Liver (tissue), 9 donors: ENCODE measurements around the gene KRT16. TPM values are rescaled to one million over a fixed set of nuclear protein-coding genes. Genes with fewer than 3 reads are reported as not detected.

ENCODE experiments used
- DNase-seq: peaks from one replicate; pipeline ENCODE4 v3.0.0-alpha.2; 2017; ENCODE audit warnings: low spot score
- H3K27ac ChIP-seq, 2 donors: one replicate each; pipeline ENCODE4 v1.7.0; 2013; ENCODE audit warnings: inconsistent platforms in 2 of 2, low read length in 2 of 2, control low read depth in 1 of 2, low read depth in 1 of 2, mild to moderate bottlenecking in 1 of 2
- H3K27me3 ChIP-seq, 4 donors: one replicate each; pipeline versions ENCODE4 v1.6.1 to v1.7.0; 2013; ENCODE audit warnings: low read length in 3 of 4, inconsistent platforms in 1 of 4, mild to moderate bottlenecking in 1 of 4, moderate library complexity in 1 of 4; ENCODE audit not compliant: control insufficient read depth in 4 of 4, insufficient read depth in 4 of 4
- H3K36me3 ChIP-seq, 4 donors: one replicate each; pipeline versions ENCODE4 v1.6.1 to v1.7.0; 2013; ENCODE audit warnings: low read length in 3 of 4, mild to moderate bottlenecking in 3 of 4, low read depth in 1 of 4, moderate library complexity in 1 of 4; ENCODE audit not compliant: control insufficient read depth in 4 of 4, insufficient read depth in 3 of 4
- H3K4me1 ChIP-seq, 4 donors: one replicate each; pipeline versions ENCODE4 v1.6.1 to v1.7.0; 2013; ENCODE audit warnings: low read length in 3 of 4, mild to moderate bottlenecking in 3 of 4, moderate library complexity in 1 of 4; ENCODE audit not compliant: control insufficient read depth in 4 of 4, insufficient read depth in 4 of 4
- H3K4me3 ChIP-seq, 3 donors: one replicate each; pipeline versions ENCODE4 v1.6.1 to v1.7.0; 2013; ENCODE audit warnings: low read length in 3 of 3, control low read depth in 1 of 3, low read depth in 1 of 3, mild to moderate bottlenecking in 1 of 3
- H3K9ac ChIP-seq, 2 donors: one replicate each; pipeline ENCODE4 v1.7.0; 2013; ENCODE audit warnings: low read length in 2 of 2, mild to moderate bottlenecking in 2 of 2, moderate library complexity in 2 of 2, control low read depth in 1 of 2, low read depth in 1 of 2
- H3K9me3 ChIP-seq, 4 donors: one replicate each; pipeline versions ENCODE4 v1.6.1 to v1.7.0; 2013; ENCODE audit warnings: low read length in 3 of 4; ENCODE audit not compliant: control insufficient read depth in 4 of 4
- EGR1 ChIP-seq, 2 donors: IDR thresholded peaks; 2 replicates each; pipeline ENCODE4 v1.6.1; 2016 to 2018; ENCODE audit warnings: antibody characterized with exemption in 2 of 2, low read depth in 2 of 2
- FOXA1 ChIP-seq: IDR thresholded peaks from 2 replicates; pipeline ENCODE4 v1.6.1; 2016; ENCODE audit warnings: antibody characterized with exemption
- FOXA2 ChIP-seq: IDR thresholded peaks from 2 replicates; pipeline ENCODE4 v1.6.1; 2016; ENCODE audit warnings: antibody characterized with exemption
- HNF4A ChIP-seq, 2 donors: conservative IDR thresholded peaks; 2 replicates each; pipeline ENCODE4 v1.6.1; 2016; ENCODE audit warnings: antibody characterized with exemption in 2 of 2, mild to moderate bottlenecking in 2 of 2
- HNF4G ChIP-seq: IDR thresholded peaks from 2 replicates; pipeline ENCODE4 v1.6.1; 2016; ENCODE audit warnings: antibody characterized with exemption
- JUND ChIP-seq, 2 donors: IDR thresholded peaks; 2 replicates each; pipeline ENCODE4 v1.6.1; 2016; ENCODE audit warnings: antibody characterized with exemption in 2 of 2
- NR2F2 ChIP-seq: IDR thresholded peaks from 2 replicates; pipeline ENCODE4 v1.6.1; 2016; ENCODE audit warnings: antibody characterized with exemption
- RXRA ChIP-seq, 2 donors: IDR thresholded peaks; 2 replicates each; pipeline ENCODE4 v1.6.1; 2017 to 2018; ENCODE audit warnings: antibody characterized with exemption in 2 of 2, mild to moderate bottlenecking in 1 of 2
- SP1 ChIP-seq: IDR thresholded peaks from 2 replicates; pipeline ENCODE4 v1.6.1; 2018; ENCODE audit warnings: antibody characterized with exemption, mild to moderate bottlenecking
- YY1 ChIP-seq: IDR thresholded peaks from 2 replicates; pipeline ENCODE4 v1.6.1; 2016; ENCODE audit warnings: antibody characterized with exemption, mild to moderate bottlenecking
- WGBS: extraction: QIAGEN DNeasy Blood & Tissue Kit; methylation state at CpG from one replicate; pipeline ENCODE4 v1.1.7; 2013; 5-methylcytosine and 5-hydroxymethylcytosine counted together
- polyA plus RNA-seq, 2 donors: library from polyadenylated mRNA; stranded (reverse) in 1 of 2; unstranded in 1 of 2; fragments of 200-250 nt in 1 of 2; fragments of >200 nt in 1 of 2; fragmentation: Nextera tagmentation in 1 of 2; extraction: Ambion mirVana in 1 of 2; gene quantifications; one replicate each; pipeline versions ENCODE4 v1.2.1 to v1.2.3, GENCODE V29; 2013 to 2015
- total RNA-seq, 2 donors: library from RNA; depleted of rRNA; stranded (reverse); fragments of >200 nt; gene quantifications; one replicate each; pipeline ENCODE4 v1.2.3, GENCODE V29; 2014
- TF ChIP-seq, protein P1 (sequence below): IDR thresholded peaks from 2 replicates; pipeline ENCODE4 v1.6.1; 2016; ENCODE audit warnings: antibody characterized with exemption
- TF ChIP-seq, protein P2 (sequence below): IDR thresholded peaks from 2 replicates; pipeline ENCODE4 v1.6.1; 2016; ENCODE audit warnings: antibody characterized with exemption, mild to moderate bottlenecking
- TF ChIP-seq, protein P3 (sequence below): IDR thresholded peaks from 2 replicates; pipeline ENCODE4 v1.6.1; 2016; ENCODE audit warnings: antibody characterized with exemption
- TF ChIP-seq, protein P4 (sequence below): IDR thresholded peaks from 2 replicates; pipeline ENCODE4 v1.6.1; 2016; ENCODE audit warnings: antibody characterized with exemption
- donor health status: healthy.
- donor health status: healthy.
- donor health status: healthy.
- donor health status: healthy.
- donor health status: healthy.

The KRT16 gene
- total and polyA plus RNA-seq, 4 donors = not detected

DNA sequence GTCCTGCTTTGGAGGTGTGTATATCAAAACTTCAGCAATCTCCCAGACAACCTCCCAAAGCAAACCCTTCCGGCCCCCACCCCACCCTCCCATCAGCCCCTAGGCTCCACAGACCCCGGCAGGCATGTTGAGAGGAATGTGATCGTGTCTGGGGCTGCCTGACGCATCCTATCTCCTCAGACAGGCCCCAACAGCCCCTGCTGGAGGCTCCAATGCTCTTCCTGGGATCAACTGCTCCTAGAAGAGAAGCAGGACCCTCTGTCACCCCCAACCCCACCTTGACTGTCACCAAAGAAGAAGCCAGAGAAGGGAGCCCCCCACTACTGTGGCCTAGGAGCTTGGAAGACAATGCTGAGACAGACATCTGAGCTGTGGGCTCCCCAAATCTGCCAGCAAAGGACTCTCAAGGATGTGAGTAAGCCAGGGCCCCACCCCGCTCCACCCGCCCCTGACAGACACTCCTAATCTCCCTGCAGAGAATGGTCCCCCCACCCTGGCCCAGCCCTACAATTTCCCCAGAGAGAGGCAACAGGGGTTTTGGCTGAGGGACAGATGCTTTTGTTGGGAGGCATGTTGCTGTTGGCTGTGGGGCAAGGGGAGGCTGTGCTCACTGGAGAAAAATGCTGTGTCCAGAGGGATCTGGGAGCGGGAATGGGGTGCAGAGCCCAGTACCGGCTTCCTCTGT, 24.3 kb downstream of the KRT16 start (continued):
- TF ChIP-seq, protein P1, sequence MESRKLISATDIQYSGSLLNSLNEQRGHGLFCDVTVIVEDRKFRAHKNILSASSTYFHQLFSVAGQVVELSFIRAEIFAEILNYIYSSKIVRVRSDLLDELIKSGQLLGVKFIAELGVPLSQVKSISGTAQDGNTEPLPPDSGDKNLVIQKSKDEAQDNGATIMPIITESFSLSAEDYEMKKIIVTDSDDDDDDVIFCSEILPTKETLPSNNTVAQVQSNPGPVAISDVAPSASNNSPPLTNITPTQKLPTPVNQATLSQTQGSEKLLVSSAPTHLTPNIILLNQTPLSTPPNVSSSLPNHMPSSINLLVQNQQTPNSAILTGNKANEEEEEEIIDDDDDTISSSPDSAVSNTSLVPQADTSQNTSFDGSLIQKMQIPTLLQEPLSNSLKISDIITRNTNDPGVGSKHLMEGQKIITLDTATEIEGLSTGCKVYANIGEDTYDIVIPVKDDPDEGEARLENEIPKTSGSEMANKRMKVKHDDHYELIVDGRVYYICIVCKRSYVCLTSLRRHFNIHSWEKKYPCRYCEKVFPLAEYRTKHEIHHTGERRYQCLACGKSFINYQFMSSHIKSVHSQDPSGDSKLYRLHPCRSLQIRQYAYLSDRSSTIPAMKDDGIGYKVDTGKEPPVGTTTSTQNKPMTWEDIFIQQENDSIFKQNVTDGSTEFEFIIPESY = no peak
- no peak for TF ChIP-seq FOXA1

DNA sequence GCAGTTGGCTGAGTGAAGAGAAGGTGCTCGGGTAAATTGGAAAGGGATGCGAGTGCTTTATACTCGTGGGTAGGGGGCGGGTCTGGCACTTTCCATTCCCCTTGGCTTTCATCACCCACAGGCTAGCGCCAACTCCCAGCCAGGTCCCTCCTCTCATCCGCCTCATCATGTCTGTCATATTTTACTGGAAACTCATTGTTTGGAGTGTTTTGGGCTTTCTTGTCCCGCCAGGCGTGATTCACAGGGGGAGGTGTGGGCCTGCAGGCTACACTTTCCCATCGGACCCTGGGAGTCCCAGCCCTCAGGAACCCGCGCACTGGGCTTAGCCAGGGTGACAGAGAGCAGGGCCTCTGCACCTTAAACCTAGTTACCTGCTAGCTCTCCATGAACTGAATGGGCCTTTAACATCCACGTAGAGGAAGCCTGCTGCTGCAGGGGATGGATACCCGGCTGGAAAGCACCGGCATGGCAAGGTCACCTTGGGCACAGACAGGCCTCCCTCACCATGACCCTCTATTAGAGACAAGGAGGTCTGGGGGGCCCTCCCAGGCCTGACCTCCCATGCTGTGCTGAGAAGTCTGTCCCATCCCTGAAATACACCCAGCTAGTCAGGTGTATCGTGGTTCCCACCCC, 25.6 kb downstream of the KRT16 start, which contains the start of gene KRT14:
KRT14 (minus strand) TSS at position 33 of the 633 bp plus-strand sequence. CDS start 61 bp downstream, outside the sequence.
- Histone ChIP-seq H3K9me3 (no peaks in the 10 kb centered on the region), H3K36me3 (no peaks in the 10 kb centered on the region), H3K9ac (no peak within 1 kb of the TSS), H3K4me1 (no peaks in the 10 kb centered on the region), H3K27ac (no peak within 1 kb of the TSS), H3K27me3 (no peaks in the 10 kb centered on the region), H3K4me3 (no peak within 1 kb of the TSS)
- WGBS = 78% methylated on average over 15 of the region's 15 CpGs
- TF ChIP-seq RXRA (IDR thresholded peaks at IDR 0.05) (no peak), JUND (IDR thresholded peaks at IDR 0.05) (no peak)
- TF ChIP-seq, protein P1 = no peak
- DNase-seq = no peak

DNA sequence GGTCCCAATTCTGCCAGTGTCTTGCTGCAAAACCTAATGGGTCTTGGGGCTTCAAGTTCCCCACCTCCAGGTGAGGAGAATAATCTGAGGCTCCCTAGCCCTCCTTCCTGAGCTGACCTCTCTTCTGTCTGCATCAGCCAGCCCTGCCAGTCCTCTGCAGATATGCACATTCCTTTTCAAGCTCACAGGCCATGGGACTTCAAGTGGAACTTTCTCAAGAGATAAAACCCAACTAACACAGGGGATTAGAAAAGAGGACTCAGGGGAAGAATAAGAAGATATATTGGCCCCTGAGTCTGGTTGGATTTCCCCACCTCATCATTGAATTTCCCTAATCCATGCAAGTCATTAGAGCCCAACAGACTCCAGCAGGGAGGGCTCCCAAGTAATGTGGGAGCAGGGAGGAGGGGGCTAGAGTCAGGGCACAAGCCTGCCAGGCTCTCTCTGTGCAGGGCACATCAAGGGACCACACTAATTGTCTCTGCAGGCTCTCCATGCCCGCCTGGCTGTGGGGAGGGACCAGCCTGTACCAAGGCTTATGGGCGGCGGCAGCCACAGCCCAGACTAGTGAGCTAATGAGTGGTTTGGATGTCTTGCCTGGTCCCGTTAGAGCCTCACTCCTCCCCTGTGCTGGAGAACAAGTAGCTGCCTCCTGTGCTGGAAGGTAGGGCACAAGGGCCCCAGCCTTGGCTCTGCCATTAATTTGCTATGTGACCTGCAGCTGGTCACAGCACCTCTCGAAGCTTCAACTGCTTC, 27.1 kb downstream of the KRT16 start:
- H3K27me3 ChIP-seq = no peaks in the 10 kb centered on the region
- no peak for DNase-seq
- WGBS = 78% methylated on average over 5 of the region's 5 CpGs

More for the DNA sequence above, 27.1 kb downstream of the KRT16 start:
- no peak overlapping the region for H3K27ac ChIP-seq
- no peak overlapping the region for H3K4me3 ChIP-seq
- no peaks in the 10 kb centered on the region for H3K4me1 ChIP-seq
- H3K9ac ChIP-seq = no peak overlapping the region
- TF ChIP-seq FOXA2 = no peak
- no peak for TF ChIP-seq HNF4G
- TF ChIP-seq, protein P2, sequence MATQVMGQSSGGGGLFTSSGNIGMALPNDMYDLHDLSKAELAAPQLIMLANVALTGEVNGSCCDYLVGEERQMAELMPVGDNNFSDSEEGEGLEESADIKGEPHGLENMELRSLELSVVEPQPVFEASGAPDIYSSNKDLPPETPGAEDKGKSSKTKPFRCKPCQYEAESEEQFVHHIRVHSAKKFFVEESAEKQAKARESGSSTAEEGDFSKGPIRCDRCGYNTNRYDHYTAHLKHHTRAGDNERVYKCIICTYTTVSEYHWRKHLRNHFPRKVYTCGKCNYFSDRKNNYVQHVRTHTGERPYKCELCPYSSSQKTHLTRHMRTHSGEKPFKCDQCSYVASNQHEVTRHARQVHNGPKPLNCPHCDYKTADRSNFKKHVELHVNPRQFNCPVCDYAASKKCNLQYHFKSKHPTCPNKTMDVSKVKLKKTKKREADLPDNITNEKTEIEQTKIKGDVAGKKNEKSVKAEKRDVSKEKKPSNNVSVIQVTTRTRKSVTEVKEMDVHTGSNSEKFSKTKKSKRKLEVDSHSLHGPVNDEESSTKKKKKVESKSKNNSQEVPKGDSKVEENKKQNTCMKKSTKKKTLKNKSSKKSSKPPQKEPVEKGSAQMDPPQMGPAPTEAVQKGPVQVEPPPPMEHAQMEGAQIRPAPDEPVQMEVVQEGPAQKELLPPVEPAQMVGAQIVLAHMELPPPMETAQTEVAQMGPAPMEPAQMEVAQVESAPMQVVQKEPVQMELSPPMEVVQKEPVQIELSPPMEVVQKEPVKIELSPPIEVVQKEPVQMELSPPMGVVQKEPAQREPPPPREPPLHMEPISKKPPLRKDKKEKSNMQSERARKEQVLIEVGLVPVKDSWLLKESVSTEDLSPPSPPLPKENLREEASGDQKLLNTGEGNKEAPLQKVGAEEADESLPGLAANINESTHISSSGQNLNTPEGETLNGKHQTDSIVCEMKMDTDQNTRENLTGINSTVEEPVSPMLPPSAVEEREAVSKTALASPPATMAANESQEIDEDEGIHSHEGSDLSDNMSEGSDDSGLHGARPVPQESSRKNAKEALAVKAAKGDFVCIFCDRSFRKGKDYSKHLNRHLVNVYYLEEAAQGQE = no peak
- TF ChIP-seq SP1 = no peak
- TF ChIP-seq NR2F2 = no peak
- TF ChIP-seq, protein P3, sequence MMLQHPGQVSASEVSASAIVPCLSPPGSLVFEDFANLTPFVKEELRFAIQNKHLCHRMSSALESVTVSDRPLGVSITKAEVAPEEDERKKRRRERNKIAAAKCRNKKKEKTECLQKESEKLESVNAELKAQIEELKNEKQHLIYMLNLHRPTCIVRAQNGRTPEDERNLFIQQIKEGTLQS = no peak
- TF ChIP-seq, protein P4, sequence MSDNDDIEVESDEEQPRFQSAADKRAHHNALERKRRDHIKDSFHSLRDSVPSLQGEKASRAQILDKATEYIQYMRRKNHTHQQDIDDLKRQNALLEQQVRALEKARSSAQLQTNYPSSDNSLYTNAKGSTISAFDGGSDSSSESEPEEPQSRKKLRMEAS = no peak
- TF ChIP-seq YY1 = no peak
- no peak for TF ChIP-seq HNF4A (conservative IDR thresholded peaks at IDR 0.05)
- TF ChIP-seq EGR1 (IDR thresholded peaks at IDR 0.05; ENCODE audit: low read depth in 2 of 2) = no peak
- TF ChIP-seq, protein P1 = no peak
- H3K9me3 ChIP-seq = no peaks in the 10 kb centered on the region
- H3K36me3 ChIP-seq = no peaks in the 10 kb centered on the region
